Measurements from ENCODE around the gene LIN7B.

- no peak for TF ChIP-seq CTCF (IDR thresholded peaks at IDR 0.05)
- no peak for TF ChIP-seq POLR2A (IDR thresholded peaks at IDR 0.05)
These were observed 16.2 kb downstream of the LIN7B start for GRCh38 chr19:49130325-49130724.

Measured in stomach (tissue), 4 donors.